ENCODE data around the gene PAQR7.

Gene PAQR7

GRCh38 chr1:25872713-25873112 lies 2.8 kb downstream of the PAQR7 start:
- no peak for DNase-seq

GRCh38 chr1:25871704-25872494 lies 3.6 kb downstream of the PAQR7 start:
- DNase-seq: no peak

DNA sequence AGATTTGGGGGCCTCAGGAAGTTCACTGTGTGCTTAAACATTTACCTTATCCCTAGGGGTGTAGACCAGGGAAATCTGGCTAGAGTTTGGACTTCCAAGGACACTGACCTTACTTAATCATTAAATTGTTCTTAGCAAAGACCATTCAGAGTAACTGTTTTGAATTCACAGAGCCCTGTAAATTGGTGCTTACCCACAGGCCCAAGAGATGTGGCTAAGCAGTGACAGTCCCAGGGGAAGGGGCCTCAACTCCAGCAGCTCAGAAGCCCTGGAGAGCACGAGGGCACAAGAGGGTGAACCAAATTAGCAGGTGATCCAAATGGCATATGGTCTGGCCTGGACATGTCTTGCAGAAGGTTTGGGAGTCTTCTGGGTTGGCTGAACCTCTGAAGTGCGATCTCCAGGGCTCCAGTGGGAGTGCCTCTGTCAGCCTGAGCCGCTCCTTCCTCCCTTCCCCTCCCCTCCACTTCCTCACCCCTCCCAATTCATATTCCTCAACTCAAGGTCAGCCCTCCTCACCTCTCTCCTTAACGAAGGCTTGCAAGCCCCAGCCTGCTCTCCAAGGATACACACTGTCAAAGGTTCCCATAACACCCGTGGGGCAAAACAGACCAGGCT lies 4.3 kb downstream of the PAQR7 start:
- no peak for DNase-seq

DNA sequence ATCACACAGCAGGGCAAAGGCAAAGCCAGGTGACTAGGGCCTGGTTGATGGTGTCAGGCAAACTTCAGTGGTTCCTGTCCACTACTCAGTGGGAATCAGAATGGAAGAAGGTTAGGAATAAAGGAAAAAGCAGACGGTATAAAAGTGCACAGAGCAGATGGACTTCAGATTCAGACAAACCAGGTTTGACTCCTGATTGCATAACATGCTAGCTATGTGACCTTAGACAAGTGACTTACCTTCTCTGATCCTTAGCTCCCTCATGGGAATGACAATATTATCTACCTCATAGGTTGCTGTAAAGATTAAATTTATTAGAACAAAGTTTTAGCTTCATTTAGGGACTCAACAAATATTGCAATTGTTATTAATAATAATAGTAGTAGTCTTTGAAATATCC lies 4.9 kb downstream of the PAQR7 start:
- DNase-seq: no peak

- DNase-seq: no peak
Measured at GRCh38 chr1:25869909-25870606, 5.5 kb downstream of the PAQR7 start.

DNA sequence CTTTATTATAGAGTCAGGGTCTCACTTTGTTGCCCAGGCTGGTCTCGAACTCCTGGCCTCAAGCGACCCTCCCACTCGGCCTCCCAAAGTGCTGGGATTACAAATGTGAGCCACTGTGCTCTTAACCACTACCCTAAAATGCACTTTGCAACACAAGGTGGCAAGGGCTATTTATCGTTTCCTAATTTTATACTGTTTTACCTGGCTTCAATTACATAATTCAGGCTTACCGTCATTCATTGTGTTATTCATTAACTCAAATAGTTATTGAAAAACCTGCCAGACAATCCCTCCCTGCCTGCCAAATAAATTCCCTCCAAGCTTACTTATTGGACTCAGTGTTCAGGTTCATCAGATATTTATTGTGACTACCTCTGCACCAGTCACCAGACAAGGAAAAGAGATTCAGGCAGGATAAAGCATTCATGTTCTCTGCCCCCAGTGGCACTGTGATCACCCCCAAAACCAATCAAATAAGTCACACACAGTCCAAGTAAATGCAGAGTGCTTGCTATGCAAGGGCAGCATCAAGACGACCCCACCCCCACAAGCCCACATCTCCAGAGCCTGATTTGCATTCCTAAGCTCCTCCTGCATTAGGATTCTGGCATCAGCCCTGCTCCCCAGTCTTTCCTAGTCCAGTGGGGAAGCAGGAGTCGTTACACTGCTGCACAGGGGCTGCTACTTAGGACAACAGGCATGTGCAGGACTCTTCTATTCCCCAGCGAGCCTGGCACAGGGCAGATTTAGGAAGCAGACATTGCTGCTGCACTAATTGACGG lies 8.1 kb downstream of the PAQR7 start:
- no peak for DNase-seq

DNA sequence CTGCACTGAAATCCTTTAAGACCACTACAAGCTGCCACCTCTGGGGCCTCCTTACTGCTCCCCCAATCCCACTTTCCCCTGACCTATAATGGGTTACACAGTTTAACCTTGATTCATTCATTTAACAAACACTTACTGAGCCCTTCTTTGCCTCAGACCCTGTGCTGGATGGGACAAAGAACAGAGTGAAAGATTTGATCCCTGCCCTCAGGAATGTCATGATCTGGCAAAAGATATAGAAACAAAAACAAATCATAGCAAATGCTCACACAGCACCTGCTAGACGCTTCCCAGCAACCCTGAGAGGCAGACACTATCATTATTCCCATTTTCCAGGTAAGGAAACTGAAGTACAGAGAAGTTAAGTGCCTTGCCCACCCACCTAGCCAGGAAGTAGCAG lies 9.2 kb downstream of the PAQR7 start:
- DNase-seq: no peak

- DNase-seq: no peak
Measured at GRCh38 chr1:25864434-25864833, 11.1 kb downstream of the PAQR7 start.

GRCh38 chr1:25863486-25864262 lies 11.8 kb downstream of the PAQR7 start:
- no peak for DNase-seq

DNA sequence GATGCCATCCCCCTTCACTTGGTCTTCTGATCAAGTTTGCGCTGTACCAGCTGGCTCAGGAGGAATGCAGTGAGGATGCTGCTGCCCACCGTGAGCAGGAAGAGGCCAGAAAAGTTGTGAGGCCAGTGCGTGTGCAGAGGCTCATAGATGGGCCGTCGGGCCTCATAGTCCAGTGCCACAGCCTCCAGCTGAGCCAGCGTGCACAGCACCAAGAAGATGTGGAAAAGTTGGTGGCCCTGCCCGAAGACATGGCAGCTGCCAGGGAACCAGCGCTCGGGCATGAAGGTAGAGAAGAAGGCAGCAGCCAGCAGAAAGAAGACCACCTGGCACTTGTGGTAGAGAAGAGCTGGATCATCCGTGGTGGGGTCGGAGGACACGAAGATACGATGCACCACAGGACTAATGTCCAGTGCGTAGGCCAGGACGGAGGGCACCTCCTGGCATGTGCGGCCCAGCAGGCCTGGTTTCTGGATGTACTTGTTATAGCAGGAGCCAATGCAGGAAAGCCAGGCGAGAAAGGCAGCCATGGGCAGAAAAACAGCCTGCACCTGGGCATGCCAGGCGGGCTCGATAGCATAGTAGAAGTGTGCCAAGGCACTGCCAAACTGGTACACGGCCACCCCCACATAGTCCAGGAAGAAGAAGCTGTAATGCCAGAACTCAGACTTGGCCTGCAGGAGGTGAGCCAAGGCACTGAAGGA lies 12.6 kb downstream of the PAQR7 start:
- no peak for DNase-seq

- DNase-seq: no peak
Measured at GRCh38 chr1:25861316-25862286, 13.9 kb downstream of the PAQR7 start.

GRCh38 chr1:25858906-25859789 lies 16.4 kb downstream of the PAQR7 start, which contains the start of gene AUNIP:
TSS of gene AUNIP (minus strand) at chr1:25859457. CDS start at chr1:25859357, 100 bp downstream.
- peak; percentile 91 for DNase-seq

DNA sequence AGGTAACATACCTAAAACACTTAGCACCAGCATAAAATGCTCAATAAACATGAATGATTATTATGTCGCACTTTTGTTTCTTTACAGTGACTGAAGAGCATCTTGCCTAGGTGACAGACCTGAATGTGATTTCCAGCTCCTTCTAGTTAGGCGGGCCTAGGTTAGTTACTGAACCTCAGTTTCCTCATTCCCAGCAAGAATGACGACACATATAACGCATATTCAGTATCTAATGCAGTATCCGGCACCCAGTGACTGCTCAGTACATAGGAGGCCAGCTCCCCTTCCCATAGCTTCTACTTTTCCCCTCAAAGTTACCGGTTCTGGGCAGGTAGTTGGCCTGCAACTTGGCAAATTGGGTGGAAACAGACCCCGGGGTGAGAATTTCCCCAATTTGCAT lies 17.0 kb downstream of the PAQR7 start:
- no peak for DNase-seq

DNA sequence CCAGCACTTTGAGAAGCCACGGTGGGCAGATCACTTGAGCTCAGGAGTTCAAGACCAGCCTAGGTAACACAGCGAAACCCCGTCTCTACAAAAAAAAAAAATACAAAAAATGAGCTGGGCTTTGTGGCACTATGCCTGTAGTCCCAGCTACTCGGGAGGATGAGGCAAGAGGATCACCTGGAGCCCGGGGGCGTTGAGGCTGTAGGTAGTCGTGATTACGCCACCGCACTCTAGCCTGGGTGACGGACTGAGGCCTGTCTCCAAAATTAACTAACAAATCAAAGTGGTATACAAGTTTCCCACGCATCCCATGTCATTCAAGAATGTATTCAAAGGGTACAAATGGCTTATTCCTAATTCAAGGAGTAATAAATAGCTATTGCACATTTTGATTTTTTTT lies 18.7 kb downstream of the PAQR7 start:
- no peak for DNase-seq

DNA sequence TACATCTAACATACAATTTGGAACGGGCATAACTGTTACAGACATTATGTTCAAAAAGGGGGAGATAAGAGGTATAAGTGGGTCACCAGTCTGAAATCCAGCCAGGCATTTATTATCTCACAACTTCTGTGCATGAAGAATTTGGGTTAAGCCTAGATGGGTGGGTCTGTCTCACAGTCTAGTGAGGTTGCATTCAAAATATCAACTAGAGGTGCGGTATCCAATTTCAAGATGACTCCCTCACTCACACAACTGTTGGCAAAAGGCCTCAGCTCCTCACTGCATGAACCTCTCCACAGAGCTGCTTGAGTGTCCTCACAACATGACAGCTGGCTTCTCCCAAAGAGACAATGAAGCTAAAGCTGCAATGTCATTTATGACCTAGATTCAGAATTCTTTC lies 21.0 kb downstream of the PAQR7 start:
- DNase-seq: no peak

- no peak for DNase-seq
Measured at GRCh38 chr1:25848531-25848930, 27.0 kb downstream of the PAQR7 start.

GRCh38 chr1:25847929-25848328 lies 27.6 kb downstream of the PAQR7 start:
- DNase-seq: no peak

DNA sequence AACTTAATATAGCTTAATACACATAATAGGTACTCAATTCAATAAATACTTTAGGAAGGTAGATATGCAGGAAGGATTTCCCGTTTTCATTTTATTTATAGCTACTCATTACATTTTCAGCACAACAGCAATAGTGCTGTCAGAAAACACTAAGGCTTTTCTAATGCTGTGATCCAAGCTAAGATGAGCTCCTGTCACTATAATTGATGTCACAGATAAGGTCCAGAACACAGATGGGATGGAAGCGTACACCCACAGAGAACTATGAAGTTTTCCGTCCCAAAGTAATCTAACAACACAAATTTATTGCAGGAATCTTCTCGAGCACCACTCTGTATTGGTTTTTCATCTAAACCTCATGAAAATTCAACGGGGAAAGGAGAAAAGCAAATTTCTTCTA lies 29.8 kb downstream of the PAQR7 start:
- DNase-seq: no peak

Data from CD4-positive, alpha-beta T cell treated with Interleukin-12 subunit alpha and Interleukin-12 subunit beta, for 1 hour (primary cell).